AG09319 (cell line): Measurements from ENCODE around the gene PLA2G2D.

ENCODE experiments used
- DNase-seq: peaks from one replicate; pipeline ENCODE4 v3.0.0-alpha.2; 2010; ENCODE audit warnings: low read depth; ENCODE audit errors: extremely low read depth
- TF ChIP-seq, protein P1 (sequence below): IDR thresholded peaks from 2 replicates; pipeline ENCODE4 v1.5.1; 2011; ENCODE audit warnings: low read depth, mild to moderate bottlenecking, inconsistent platforms, low read length, moderate library complexity

Gene PLA2G2D

DNA sequence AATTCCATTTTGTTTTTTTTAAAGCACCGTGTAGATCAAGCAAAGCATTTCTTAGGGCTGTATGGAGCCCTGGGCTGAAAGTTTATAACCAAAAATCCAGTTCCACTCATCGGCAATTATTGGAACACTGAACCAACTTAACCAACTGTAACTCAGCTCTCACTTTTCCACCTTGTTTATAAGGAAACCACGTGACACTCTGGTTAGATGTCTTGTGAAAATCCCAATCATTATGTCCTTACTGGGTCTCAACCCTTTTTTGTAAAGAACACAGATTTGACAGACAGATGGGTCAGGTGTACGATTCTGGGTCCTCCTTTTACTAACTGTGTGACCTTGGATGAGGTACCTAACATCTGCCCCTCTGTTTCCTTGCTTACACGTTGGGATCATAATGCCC lies 43.1 kb downstream of the PLA2G2D start:
- TF ChIP-seq, protein P1, sequence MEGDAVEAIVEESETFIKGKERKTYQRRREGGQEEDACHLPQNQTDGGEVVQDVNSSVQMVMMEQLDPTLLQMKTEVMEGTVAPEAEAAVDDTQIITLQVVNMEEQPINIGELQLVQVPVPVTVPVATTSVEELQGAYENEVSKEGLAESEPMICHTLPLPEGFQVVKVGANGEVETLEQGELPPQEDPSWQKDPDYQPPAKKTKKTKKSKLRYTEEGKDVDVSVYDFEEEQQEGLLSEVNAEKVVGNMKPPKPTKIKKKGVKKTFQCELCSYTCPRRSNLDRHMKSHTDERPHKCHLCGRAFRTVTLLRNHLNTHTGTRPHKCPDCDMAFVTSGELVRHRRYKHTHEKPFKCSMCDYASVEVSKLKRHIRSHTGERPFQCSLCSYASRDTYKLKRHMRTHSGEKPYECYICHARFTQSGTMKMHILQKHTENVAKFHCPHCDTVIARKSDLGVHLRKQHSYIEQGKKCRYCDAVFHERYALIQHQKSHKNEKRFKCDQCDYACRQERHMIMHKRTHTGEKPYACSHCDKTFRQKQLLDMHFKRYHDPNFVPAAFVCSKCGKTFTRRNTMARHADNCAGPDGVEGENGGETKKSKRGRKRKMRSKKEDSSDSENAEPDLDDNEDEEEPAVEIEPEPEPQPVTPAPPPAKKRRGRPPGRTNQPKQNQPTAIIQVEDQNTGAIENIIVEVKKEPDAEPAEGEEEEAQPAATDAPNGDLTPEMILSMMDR: no peak
- no peak for DNase-seq

DNA sequence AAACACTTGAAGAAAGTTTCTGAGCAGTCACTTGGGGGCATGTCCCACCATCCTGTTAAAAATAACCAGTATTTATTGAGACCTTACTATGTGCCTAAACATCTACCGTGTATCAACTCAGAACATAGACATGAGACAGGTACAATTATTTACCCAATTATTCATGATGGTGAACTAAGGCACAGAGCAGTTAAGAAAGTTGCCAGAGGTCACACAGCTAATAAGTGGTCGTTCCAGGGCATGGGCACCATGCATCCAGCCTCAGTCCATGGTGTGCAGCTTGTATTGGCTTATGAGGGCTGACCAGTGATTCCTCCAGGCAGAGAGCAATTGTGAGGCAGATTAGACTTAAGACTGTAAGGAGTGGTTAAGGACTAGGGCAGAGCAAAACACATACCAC lies 44.0 kb downstream of the PLA2G2D start:
- DNase-seq: no peak
- TF ChIP-seq, protein P1: no peak

DNA sequence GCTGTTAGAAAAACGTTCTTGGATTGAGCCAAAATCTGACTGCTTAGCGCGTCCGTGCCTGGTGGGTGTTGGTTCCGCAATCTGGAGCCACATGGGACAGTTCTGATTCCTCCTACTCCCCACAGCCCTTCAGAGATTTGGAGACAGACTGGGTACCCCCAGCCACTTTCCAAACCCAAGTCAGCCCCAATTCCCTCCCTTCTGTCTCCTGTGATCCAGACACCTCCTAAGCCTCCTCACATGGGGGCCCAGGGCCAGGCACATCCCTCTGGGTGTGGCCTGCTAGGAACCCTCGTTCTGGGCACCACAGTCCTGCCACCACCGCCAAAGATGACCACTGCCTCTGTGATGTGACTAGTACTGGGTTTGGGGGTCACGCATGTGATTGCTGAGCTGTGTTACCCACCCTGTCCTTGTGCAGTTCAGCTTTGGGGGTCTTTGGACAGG lies 44.6 kb downstream of the PLA2G2D start:
- TF ChIP-seq, protein P1: no peak
- no peak for DNase-seq

DNA sequence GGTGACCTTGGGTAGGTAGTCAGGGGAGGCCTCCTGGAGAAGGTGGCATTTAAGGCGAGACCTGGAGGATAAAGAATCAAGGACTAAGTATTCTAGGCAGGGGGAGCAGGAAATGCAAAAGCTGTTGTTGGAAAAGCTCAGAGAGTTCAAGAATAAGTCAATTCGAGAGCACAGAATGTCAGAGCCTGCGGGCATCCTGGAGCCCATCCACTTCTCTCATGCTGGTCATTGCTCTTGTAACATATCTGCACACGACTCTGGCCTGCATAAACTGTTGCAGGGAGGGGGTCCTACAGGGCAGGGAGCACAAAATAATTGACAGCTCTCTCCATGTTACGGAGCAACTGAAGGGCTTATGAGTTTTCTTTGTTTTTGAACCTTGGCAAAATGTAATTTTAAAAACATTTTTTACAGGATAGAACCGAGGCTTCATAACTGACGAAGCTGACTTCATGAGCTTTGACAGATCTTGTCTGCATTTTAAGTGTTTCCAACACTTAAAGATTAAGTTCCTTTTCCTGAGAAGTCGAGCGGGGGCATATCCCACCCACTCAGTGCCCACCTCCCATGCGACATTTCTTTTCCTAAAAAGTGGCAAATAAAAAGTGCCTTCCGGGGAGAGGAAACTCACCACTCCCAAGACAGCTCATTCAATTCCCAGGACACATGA lies 45.1 kb downstream of the PLA2G2D start:
- DNase-seq: no peak
- TF ChIP-seq, protein P1: no peak

DNA sequence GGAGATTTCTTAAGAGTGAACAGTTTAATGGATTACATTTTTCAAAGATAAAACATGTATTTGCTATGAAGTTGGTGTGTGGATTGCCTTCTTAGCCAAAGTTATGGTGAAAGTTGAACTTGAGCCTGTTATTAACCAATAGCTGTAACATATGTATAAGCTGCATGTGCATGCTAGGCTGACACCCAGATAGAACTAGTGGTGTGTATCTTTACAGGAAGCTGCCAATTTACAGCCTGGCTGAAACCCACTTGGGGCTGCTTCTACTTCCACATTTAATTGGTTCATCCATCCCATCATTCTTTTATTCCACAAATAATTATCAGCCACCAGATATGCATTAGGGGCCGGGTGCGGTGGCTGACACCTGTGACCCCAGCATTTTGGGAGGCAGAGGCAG lies 46.1 kb downstream of the PLA2G2D start:
- DNase-seq: no peak
- TF ChIP-seq, protein P1: no peak

DNA sequence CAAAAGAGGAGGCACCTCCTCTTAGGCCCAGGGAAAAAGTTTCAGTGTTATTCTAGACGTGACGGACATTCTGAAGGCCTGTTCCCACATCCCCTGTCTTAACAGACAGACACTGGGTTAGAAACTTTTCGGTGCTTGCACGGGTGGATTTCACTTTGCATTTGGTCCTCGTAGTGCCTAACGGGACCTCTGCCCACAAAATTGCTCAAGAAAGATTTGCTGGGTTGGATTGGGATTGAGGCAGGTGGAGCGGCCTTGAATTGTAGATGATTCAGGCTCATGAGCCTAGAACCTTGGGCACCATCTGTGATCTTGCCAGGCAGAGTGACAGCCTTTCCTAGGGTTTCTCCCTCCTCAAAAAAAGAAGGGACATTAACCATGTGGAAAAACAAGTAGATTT lies 46.6 kb downstream of the PLA2G2D start:
- no peak for DNase-seq
- TF ChIP-seq, protein P1: no peak

DNA sequence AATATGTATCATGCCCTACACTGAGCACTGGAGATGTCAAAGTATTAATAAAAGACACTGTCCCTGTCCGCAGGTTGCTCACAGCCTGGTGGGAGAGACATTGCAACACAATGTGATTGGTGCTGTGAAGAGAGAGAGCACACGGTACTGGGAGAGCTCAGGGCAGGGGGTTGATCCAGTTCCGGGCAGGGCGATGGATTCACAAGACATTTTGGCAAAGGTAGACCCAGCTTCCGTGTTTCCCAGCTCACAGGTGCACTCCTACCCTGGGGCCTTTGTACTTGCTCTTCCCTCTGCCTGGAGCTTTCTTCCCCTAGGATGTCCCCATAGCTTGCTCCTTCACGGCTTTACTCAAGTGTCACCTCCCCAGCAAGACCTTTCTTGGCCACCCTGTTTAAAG lies 47.9 kb downstream of the PLA2G2D start:
- TF ChIP-seq, protein P1: no peak
- DNase-seq: no peak
